GM12878 (cell line): ENCODE results near the gene IQCH. TPM values are rescaled to one million over a fixed set of nuclear protein-coding genes. Genes with fewer than 3 reads are reported as not detected.

Source experiments
- ATAC-seq: fragments of 200-7000 bp; cut with Tn5 transposase; 3 replicates; pipeline ENCODE4 v1.9.1; 2020; ENCODE audit warnings: mild to moderate bottlenecking, moderate library complexity
- BruUV-seq: library from RNA; stranded (reverse); fragments of 400-500 nt; replicated peaks from 2 replicates; lab custom pipeline; 2021; lab: Mats Ljungman, UMichigan
- CTCF ChIA-PET: fragments of 300-600 bp; sonication (Branson Sonifier 250); formaldehyde crosslinking; extraction: SDS; loops from one replicate; lab custom pipeline; 2021; ENCODE audit warnings: inconsistent platforms; lab: Yijun Ruan, JAX
- POLR2A ChIA-PET: fragments of 350-600 bp; formaldehyde crosslinking; extraction: SDS; loops from one replicate; lab custom pipeline; 2021; ENCODE audit warnings: inconsistent platforms; lab: Charles Lee
- RAD21 ChIA-PET: fragments of 300-600 bp; sonication (Branson Sonifier 250); formaldehyde crosslinking; loops from one replicate; lab custom pipeline; 2023; ENCODE audit warnings: antibody characterized with exemption; ENCODE audit not compliant: unreplicated experiment; lab: Charles Lee
- SMC1A ChIA-PET: fragments of 300-600 bp; sonication (Branson Sonifier 250); formaldehyde crosslinking; loops from one replicate; lab custom pipeline; 2023; ENCODE audit not compliant: unreplicated experiment, uncharacterized antibody; lab: Charles Lee
- DNase-seq: peaks from one replicate; pipeline ENCODE4 v3.0.0-alpha.2; 2011; ENCODE audit warnings: low read depth, low spot score
- FAIRE-seq: peaks from 3 replicates; lab custom pipeline; 2011; peaks lifted over from hg19 to GRCh38; lab: Jason Lieb, UNC
- H2AFZ ChIP-seq: 2 replicates; pipeline ENCODE4 v1.6.0; 2011; ENCODE audit warnings: low read depth, low read length, control low read depth; ENCODE audit not compliant: control insufficient read depth
- H3K27ac ChIP-seq: 2 replicates; pipeline ENCODE4 v1.5.1; 2011; ENCODE audit warnings: control low read depth; ENCODE audit not compliant: control insufficient read depth, insufficient read depth
- H3K27me3 ChIP-seq, 2 experiments: replicated peaks in 1 of 2; 2 replicates each; pipeline versions ENCODE4 v1.6.0 to v1.6.1; 2011; ENCODE audit warnings: low read length in 1 of 2; ENCODE audit not compliant: control insufficient read depth in 2 of 2, insufficient read depth in 2 of 2
- H3K36me3 ChIP-seq, 2 experiments: 2 replicates each; pipeline ENCODE4 v1.5.1; 2011; ENCODE audit warnings: low read length in 1 of 2; ENCODE audit not compliant: control insufficient read depth in 2 of 2, insufficient read depth in 2 of 2
- H3K4me1 ChIP-seq: 2 replicates; pipeline ENCODE4 v1.6.1; 2011; ENCODE audit warnings: mild to moderate bottlenecking, low read length, moderate library complexity, mixed read lengths; ENCODE audit not compliant: control insufficient read depth, insufficient read depth
- H3K4me2 ChIP-seq: 2 replicates; pipeline ENCODE4 v1.6.0; 2011; ENCODE audit warnings: control low read depth; ENCODE audit not compliant: control insufficient read depth, insufficient read depth
- H3K4me3 ChIP-seq: fragments of 200-600 bp; sonication (generic); 2 replicates; pipeline ENCODE4 v1.5.1; 2016
- H3K79me2 ChIP-seq: 2 replicates; pipeline ENCODE4 v1.6.0; 2011; ENCODE audit warnings: low read length; ENCODE audit not compliant: control insufficient read depth, insufficient read depth
- H3K9ac ChIP-seq: 2 replicates; pipeline ENCODE4 v1.8.0; 2011; ENCODE audit warnings: low read length, control low read depth, mixed read lengths; ENCODE audit not compliant: control insufficient read depth, insufficient read depth
- H3K9me3 ChIP-seq: replicated peaks from 3 replicates; pipeline ENCODE4 v1.5.1; 2011; ENCODE audit warnings: mild to moderate bottlenecking, low read length; ENCODE audit not compliant: control insufficient read depth, insufficient read depth
- H4K20me1 ChIP-seq: 2 replicates; pipeline ENCODE4 v1.6.0; 2011; ENCODE audit not compliant: control insufficient read depth, insufficient read depth
- ATF2 ChIP-seq: IDR thresholded peaks from 2 replicates; pipeline ENCODE4 v1.6.1; 2012; ENCODE audit warnings: low read length, inconsistent platforms
- CHD2 ChIP-seq: IDR thresholded peaks from 2 replicates; pipeline ENCODE4 v1.6.1; 2011; ENCODE audit warnings: low read depth, low read length, improper control_type of control experiment, borderline replicate concordance
- CREM ChIP-seq: IDR thresholded peaks from 2 replicates; pipeline ENCODE4 v1.6.1; 2014; ENCODE audit warnings: antibody characterized with exemption, low read depth
- EGR1 ChIP-seq, 2 experiments: IDR thresholded peaks; 1 replicate in 1 of 2; 2 replicates in 1 of 2; pipeline ENCODE4 v1.6.1; 2011 to 2012; ENCODE audit warnings: low read depth in 2 of 2, low read length in 2 of 2, borderline replicate concordance in 1 of 2, mild to moderate bottlenecking in 1 of 2, moderate library complexity in 1 of 2
- HSF1 ChIP-seq: fragments of 150-350 bp; IDR thresholded peaks from 2 replicates; pipeline ENCODE4 v1.6.1; 2014; ENCODE audit warnings: mild to moderate bottlenecking, low read depth, low read length
- PKNOX1 ChIP-seq: fragments of 450-650 bp; IDR thresholded peaks from 2 replicates; pipeline ENCODE4 v1.6.1; 2016; ENCODE audit warnings: mild to moderate bottlenecking
- RAD21 ChIP-seq: IDR thresholded peaks from 2 replicates; pipeline ENCODE4 v1.6.1; 2011; ENCODE audit warnings: mild to moderate bottlenecking, low read depth, low read length, moderate library complexity; ENCODE audit not compliant: insufficient read depth
- SKIL ChIP-seq: fragments of 450-650 bp; IDR thresholded peaks from 2 replicates; pipeline ENCODE4 v1.6.1; 2017; ENCODE audit warnings: mild to moderate bottlenecking, low read depth, inconsistent platforms; ENCODE audit not compliant: poor library complexity, severe bottlenecking
- YY1 ChIP-seq: IDR thresholded peaks from 2 replicates; pipeline ENCODE4 v1.6.1; 2011; ENCODE audit warnings: low read depth, mild to moderate bottlenecking, low read length
- ZNF274 ChIP-seq: IDR thresholded peaks from one replicate; pipeline ENCODE4 v1.8.0; 2011; ENCODE audit not compliant: insufficient read length, insufficient read depth
- ZSCAN29 ChIP-seq: fragments of 450-650 bp; IDR thresholded peaks from 2 replicates; pipeline ENCODE4 v1.6.1; 2017; ENCODE audit warnings: mild to moderate bottlenecking, moderate library complexity
- WGBS: methylation state at CpG from one replicate; pipeline ENCODE4 v1.1.6; 2016; ENCODE audit warnings: low lambda C conversion rate; ENCODE audit not compliant: insufficient replicate concordance, insufficient coverage; ENCODE audit errors: missing lambda C conversion rate; 5-methylcytosine and 5-hydroxymethylcytosine counted together
- in situ Hi-C: fragments of 300-500 bp; cut with MboI; formaldehyde crosslinking; loops from 9 replicates; pipeline ENCODE4 v1.14.3; 2018; ENCODE audit warnings: mixed read lengths
- intact Hi-C: fragments of 100-400 bp; cut with micrococcal nuclease; formaldehyde crosslinking; loops from one replicate; pipeline ENCODE4 v1.14.2; 2022; ENCODE audit not compliant: unreplicated experiment
- polyA plus RNA-seq, 11 experiments: library from polyadenylated mRNA; depleted of rRNA in 4 of 11; unstranded in 6 of 11; stranded (reverse) in 5 of 11; fragments of >200 nt; fragmentation: Nextera tagmentation in 4 of 11; fragmentation: Illumina TruSeq in 1 of 11; extraction: Ambion mirVana in 4 of 11; extraction: Trizol in 1 of 11; gene quantifications; 1 replicate in 1 of 11; 2 replicates in 10 of 11; pipeline versions ENCODE4 v1.2.1 to v1.2.3, GENCODE V29; 2011 to 2016; ENCODE audit warnings: inconsistent platforms in 2 of 11, missing spikeins in 2 of 11, low read depth in 1 of 11
- total RNA-seq, 4 experiments: library from RNA; depleted of rRNA in 3 of 4; stranded (reverse); fragments of >200 nt in 3 of 4; fragmentation: Illumina TruSeq in 1 of 4; extraction: Trizol in 1 of 4; gene quantifications; 2 replicates each; pipeline versions ENCODE4 v1.2.1 to v1.2.3, GENCODE V29; 2013 to 2021

Gene IQCH
- total and polyA plus RNA-seq, 10 of the 15 experiments (the other 5 are each of a cell fraction or from before 2014, with no cell fraction given), result 0.29 to 1.3 (median 0.99) TPM

- DNase-seq, result no peak
- no peak for FAIRE-seq
- no peak overlapping the region for H3K27ac ChIP-seq
- peaks cover 12% of the 10 kb centered on the region for H3K4me1 ChIP-seq
- no peaks in the 10 kb centered on the region for H3K27me3 ChIP-seq
- no peaks in the 10 kb centered on the region for H3K36me3 ChIP-seq
- H3K79me2 ChIP-seq, result no peaks in the 10 kb centered on the region
- H3K9me3 ChIP-seq, result no peaks in the 10 kb centered on the region
- H3K9ac ChIP-seq, result no peak overlapping the region
- H3K4me3 ChIP-seq, result no peak overlapping the region
- no peak overlapping the region for H2AFZ ChIP-seq
- no peak for ATAC-seq
- intact Hi-C loops, result loop anchor here (1.0 kb wide), 1 partner anchor 334 kb away; no protein-coding TSS in a partner anchor
- in situ Hi-C loops, result no loop called here
- SMC1A ChIA-PET, result interaction anchor here (0.8 to 3.4 kb wide), 30 partner anchors 11 to 337 kb away, joined by 3 to 16 read pairs (median 4); no protein-coding TSS in a partner anchor
- RAD21 ChIA-PET, result interaction anchor here (0.8 to 3.6 kb wide), 20 partner anchors 9 to 555 kb away, joined by 3 to 26 read pairs (median 4); partner anchors contain the start of gene C15orf61
- CTCF ChIA-PET, result interaction anchor here (0.6 to 4.1 kb wide), 31 partner anchors 8 to 1019 kb away, joined by 3 to 49 read pairs (median 4); no protein-coding TSS in a partner anchor
- TF ChIP-seq SKIL (no peak), RAD21 (no peak), HSF1 (no peak), ZSCAN29 (no peak), CHD2 (no peak), ATF2 (no peak), ZNF274 (no peak), YY1 (no peak), EGR1 (IDR thresholded peaks at IDR 0.05; ENCODE audit: borderline replicate concordance in 1 of 2, low read depth in 2 of 2, low read length in 2 of 2) (no peak), CREM (no peak), PKNOX1 (no peak)
- POLR2A ChIA-PET, result no interaction called here
- 80% methylated on average over 13 of the region's 13 CpGs for WGBS
- H4K20me1 ChIP-seq, result no peaks in the 10 kb centered on the region
- BruUV-seq, result no TSS peak
- H3K4me2 ChIP-seq, result no peak overlapping the region
Measured at GRCh38 chr15:67501836-67502461, 247.4 kb downstream of the IQCH start.
